K562 (cell line): Measurements from ENCODE around the gene SYNRG. TPM values are rescaled to one million over a fixed set of nuclear protein-coding genes. Genes with fewer than 3 reads are reported as not detected.

ENCODE experiments used
- CHD1 ChIP-seq: fragments of 200-600 bp; sonication (generic); IDR thresholded peaks from one replicate; pipeline ENCODE4 v1.6.1; 2012; ENCODE audit warnings: mild to moderate bottlenecking, moderate library complexity, low read length, inconsistent platforms
- CHD2 ChIP-seq: IDR thresholded peaks from 2 replicates; pipeline ENCODE4 v1.6.1; 2011; ENCODE audit warnings: low read depth, low read length
- EP400 ChIP-seq: fragments of 450-650 bp; IDR thresholded peaks from 2 replicates; pipeline ENCODE4 v1.6.1; 2017; ENCODE audit warnings: antibody characterized with exemption, mild to moderate bottlenecking, moderate library complexity
- ESRRA ChIP-seq: fragments of 450-650 bp; IDR thresholded peaks from 2 replicates; pipeline ENCODE4 v1.6.1; 2014; ENCODE audit warnings: low read depth, mild to moderate bottlenecking, moderate library complexity, borderline replicate concordance
- GABPB1 ChIP-seq: sonication (generic); formaldehyde crosslinking; IDR thresholded peaks from 2 replicates; pipeline ENCODE4 v1.8.0; 2022; ENCODE audit warnings: mild to moderate bottlenecking, missing genetic modification reagents
- GATA2 ChIP-seq: sonication (generic); formaldehyde crosslinking; IDR thresholded peaks from 2 replicates; pipeline ENCODE4 v1.4.0; 2020; ENCODE audit warnings: mild to moderate bottlenecking, missing genetic modification reagents
- HOXB6 ChIP-seq: fragments of 250-450 bp; sonication (Bioruptor Pico); IDR thresholded peaks from 2 replicates; pipeline ENCODE4 v1.5.1; 2022; ENCODE audit warnings: mild to moderate bottlenecking, borderline replicate concordance
- POLR3G ChIP-seq: IDR thresholded peaks from 2 replicates; pipeline ENCODE4 v1.6.1; 2011; ENCODE audit not compliant: insufficient read length, insufficient replicate concordance; ENCODE audit errors: extremely low read depth
- SRSF7 ChIP-seq: fragments of 200-400 bp; formaldehyde crosslinking; optimal IDR thresholded peaks from 2 replicates; pipeline ENCODE3; 2017; ENCODE audit warnings: mild to moderate bottlenecking, low read depth, low read length
- ZBTB17 ChIP-seq: fragments of 450-650 bp; formaldehyde crosslinking; IDR thresholded peaks from 2 replicates; pipeline ENCODE4 v1.4.0; 2020; ENCODE audit warnings: mild to moderate bottlenecking
- ZBTB40 ChIP-seq, 2 experiments: fragments of 450-650 bp in 1 of 2; sonication (generic) in 1 of 2; formaldehyde crosslinking in 1 of 2; IDR thresholded peaks; 2 replicates each; pipeline versions ENCODE4 v1.7.1 to v1.9.0; 2016 to 2022; ENCODE audit warnings: inconsistent platforms in 1 of 2, mild to moderate bottlenecking in 1 of 2, missing genetic modification reagents in 1 of 2
- ZNF431 ChIP-seq: sonication (generic); formaldehyde crosslinking; IDR thresholded peaks from 2 replicates; pipeline ENCODE4 v1.8.0; 2022; ENCODE audit warnings: mild to moderate bottlenecking, missing genetic modification reagents
- polyA plus RNA-seq, 8 experiments: library from polyadenylated mRNA; depleted of rRNA in 4 of 8; stranded (reverse) in 5 of 8; unstranded in 3 of 8; fragments of >200 nt; fragmentation: Nextera tagmentation in 2 of 8; fragmentation: Illumina TruSeq in 1 of 8; extraction: Ambion mirVana in 2 of 8; extraction: Trizol in 1 of 8; gene quantifications; 2 replicates each; pipeline versions ENCODE4 v1.2.1 to v1.2.3, GENCODE V29; 2011 to 2014; ENCODE audit warnings: inconsistent platforms in 1 of 8, missing spikeins in 1 of 8
- total RNA-seq, 7 experiments: library from RNA; depleted of rRNA in 6 of 7; stranded (reverse); fragments of >200 nt in 6 of 7; fragmentation: Illumina TruSeq in 2 of 7; extraction: Trizol in 2 of 7; gene quantifications; 2 replicates each; pipeline versions ENCODE4 v1.2.1 to v1.2.3, GENCODE V29; 2011 to 2021; ENCODE audit warnings: low replicate concordance in 1 of 7

Gene SYNRG
- total and polyA plus RNA-seq, 9 of the 15 experiments (the other 6 are each of a cell fraction or from before 2014, with no cell fraction given) = 2.9 to 28.2 (median 15.1) TPM

GRCh38 chr17:37490638-37491614, 118.3 kb downstream of the SYNRG start (continued):
- no peak for TF ChIP-seq ZBTB40 (IDR thresholded peaks at IDR 0.05)
- no peak for TF ChIP-seq ZBTB40 (CRISPR knock-in tag; IDR thresholded peaks at IDR 0.05)
- no peak for TF ChIP-seq ZNF431 (CRISPR knock-in tag)
- no peak for TF ChIP-seq POLR3G
- TF ChIP-seq EP400 = peak; percentile 85
- no peak for TF ChIP-seq HOXB6
- TF ChIP-seq SRSF7 = no peak
- TF ChIP-seq GATA2 (CRISPR knock-in tag) = no peak
- TF ChIP-seq ZBTB17 = no peak
- no peak for TF ChIP-seq GABPB1 (CRISPR knock-in tag)
- no peak for TF ChIP-seq ESRRA
- no peak for TF ChIP-seq CHD2
- TF ChIP-seq CHD1 = no peak
